ENCODE data around the gene GNG14. TPM values are rescaled to one million over a fixed set of nuclear protein-coding genes. Genes with fewer than 3 reads are reported as not detected.
A peak's percentile ranks its signal among the peaks of the same experiment; 100 is the strongest.

Gene GNG14
- total and polyA plus RNA-seq, 2 of the 13 experiments (the other 11 are each of a cell fraction or from before 2014, with no cell fraction given) = not detected

DNA sequence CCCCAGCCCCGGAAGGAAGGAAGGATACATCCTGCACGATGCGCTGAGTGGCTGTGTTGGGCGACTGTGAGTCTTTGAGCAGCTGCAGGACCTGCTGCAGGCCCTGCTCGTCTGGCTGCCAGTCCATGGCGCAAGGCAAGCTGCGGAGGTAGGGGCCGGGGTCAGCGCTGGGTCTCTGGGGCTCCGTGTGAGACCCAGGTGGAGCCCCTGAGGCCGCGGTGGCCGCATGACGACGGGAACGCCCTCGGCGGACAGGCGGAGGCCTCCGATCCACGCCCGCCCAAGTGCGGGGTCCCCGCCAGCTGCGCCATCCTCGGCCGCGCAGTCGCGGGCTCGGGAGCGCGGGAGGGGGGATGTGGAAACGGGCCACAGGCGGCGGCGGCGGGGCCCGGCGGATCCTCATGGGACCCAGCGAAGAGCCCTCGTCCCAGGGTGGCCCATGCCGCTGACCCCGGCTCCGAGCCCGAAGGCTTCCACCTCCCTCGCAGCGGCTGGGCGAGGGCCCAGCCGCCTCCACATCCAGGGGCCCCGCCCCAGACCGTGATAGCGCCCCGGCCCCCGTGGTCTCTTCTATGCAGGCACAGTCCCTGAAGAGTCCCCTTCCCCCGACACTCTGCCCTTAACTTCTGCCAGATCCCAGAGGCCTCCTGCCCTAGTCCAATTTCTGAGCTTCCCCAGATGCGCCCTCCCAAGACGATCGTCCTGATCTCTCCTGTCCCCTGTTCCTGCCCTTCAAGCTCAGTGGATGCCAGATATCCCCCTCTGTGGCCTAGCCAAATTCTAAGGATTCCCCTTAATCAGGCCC is 33.3 kb downstream of the GNG14 start (continued):
- TF ChIP-seq, protein P1, sequence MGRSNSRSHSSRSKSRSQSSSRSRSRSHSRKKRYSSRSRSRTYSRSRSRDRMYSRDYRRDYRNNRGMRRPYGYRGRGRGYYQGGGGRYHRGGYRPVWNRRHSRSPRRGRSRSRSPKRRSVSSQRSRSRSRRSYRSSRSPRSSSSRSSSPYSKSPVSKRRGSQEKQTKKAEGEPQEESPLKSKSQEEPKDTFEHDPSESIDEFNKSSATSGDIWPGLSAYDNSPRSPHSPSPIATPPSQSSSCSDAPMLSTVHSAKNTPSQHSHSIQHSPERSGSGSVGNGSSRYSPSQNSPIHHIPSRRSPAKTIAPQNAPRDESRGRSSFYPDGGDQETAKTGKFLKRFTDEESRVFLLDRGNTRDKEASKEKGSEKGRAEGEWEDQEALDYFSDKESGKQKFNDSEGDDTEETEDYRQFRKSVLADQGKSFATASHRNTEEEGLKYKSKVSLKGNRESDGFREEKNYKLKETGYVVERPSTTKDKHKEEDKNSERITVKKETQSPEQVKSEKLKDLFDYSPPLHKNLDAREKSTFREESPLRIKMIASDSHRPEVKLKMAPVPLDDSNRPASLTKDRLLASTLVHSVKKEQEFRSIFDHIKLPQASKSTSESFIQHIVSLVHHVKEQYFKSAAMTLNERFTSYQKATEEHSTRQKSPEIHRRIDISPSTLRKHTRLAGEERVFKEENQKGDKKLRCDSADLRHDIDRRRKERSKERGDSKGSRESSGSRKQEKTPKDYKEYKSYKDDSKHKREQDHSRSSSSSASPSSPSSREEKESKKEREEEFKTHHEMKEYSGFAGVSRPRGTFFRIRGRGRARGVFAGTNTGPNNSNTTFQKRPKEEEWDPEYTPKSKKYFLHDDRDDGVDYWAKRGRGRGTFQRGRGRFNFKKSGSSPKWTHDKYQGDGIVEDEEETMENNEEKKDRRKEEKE (IDR thresholded peaks at IDR 0.05) = no peak
- no peak for TF ChIP-seq CBX2 (IDR thresholded peaks at IDR 0.05; ENCODE audit: low read depth, low read length)
- no peak for TF ChIP-seq CBX2 (CRISPR knock-in tag; IDR thresholded peaks at IDR 0.05; ENCODE audit: low read depth)
- TF ChIP-seq, protein P2, sequence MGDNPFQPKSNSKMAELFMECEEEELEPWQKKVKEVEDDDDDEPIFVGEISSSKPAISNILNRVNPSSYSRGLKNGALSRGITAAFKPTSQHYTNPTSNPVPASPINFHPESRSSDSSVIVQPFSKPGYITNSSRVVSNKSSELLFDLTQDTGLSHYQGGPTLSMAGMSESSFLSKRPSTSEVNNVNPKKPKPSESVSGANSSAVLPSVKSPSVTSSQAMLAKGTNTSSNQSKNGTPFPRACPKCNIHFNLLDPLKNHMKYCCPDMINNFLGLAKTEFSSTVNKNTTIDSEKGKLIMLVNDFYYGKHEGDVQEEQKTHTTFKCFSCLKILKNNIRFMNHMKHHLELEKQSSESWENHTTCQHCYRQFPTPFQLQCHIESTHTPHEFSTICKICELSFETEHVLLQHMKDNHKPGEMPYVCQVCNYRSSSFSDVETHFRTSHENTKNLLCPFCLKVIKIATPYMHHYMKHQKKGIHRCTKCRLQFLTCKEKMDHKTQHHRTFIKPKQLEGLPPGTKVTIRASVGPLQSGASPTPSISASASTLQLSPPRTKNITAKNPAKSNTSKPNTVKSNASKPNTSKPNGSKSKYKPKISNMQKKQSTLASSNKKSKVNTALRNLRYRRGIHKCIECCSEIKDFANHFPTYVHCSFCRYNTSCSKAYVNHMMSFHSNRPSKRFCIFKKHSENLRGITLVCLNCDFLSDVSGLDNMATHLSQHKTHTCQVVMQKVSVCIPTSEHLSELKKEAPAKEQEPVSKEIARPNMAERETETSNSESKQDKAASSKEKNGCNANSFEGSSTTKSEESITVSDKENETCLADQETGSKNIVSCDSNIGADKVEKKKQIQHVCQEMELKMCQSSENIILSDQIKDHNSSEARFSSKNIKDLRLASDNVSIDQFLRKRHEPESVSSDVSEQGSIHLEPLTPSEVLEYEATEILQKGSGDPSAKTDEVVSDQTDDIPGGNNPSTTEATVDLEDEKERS (CRISPR knock-in tag; IDR thresholded peaks at IDR 0.05) = 0 out of 2 replicates have a peak, but pooled peaks have one; percentile 35
- TF ChIP-seq, protein P3, sequence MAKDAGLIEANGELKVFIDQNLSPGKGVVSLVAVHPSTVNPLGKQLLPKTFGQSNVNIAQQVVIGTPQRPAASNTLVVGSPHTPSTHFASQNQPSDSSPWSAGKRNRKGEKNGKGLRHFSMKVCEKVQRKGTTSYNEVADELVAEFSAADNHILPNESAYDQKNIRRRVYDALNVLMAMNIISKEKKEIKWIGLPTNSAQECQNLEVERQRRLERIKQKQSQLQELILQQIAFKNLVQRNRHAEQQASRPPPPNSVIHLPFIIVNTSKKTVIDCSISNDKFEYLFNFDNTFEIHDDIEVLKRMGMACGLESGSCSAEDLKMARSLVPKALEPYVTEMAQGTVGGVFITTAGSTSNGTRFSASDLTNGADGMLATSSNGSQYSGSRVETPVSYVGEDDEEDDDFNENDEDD (CRISPR knock-in tag; IDR thresholded peaks at IDR 0.05; ENCODE audit: borderline replicate concordance) = 0 out of 2 replicates have a peak, but pooled peaks have one; percentile 13
- TF ChIP-seq, protein P4, sequence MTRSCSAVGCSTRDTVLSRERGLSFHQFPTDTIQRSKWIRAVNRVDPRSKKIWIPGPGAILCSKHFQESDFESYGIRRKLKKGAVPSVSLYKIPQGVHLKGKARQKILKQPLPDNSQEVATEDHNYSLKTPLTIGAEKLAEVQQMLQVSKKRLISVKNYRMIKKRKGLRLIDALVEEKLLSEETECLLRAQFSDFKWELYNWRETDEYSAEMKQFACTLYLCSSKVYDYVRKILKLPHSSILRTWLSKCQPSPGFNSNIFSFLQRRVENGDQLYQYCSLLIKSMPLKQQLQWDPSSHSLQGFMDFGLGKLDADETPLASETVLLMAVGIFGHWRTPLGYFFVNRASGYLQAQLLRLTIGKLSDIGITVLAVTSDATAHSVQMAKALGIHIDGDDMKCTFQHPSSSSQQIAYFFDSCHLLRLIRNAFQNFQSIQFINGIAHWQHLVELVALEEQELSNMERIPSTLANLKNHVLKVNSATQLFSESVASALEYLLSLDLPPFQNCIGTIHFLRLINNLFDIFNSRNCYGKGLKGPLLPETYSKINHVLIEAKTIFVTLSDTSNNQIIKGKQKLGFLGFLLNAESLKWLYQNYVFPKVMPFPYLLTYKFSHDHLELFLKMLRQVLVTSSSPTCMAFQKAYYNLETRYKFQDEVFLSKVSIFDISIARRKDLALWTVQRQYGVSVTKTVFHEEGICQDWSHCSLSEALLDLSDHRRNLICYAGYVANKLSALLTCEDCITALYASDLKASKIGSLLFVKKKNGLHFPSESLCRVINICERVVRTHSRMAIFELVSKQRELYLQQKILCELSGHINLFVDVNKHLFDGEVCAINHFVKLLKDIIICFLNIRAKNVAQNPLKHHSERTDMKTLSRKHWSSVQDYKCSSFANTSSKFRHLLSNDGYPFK (CRISPR knock-in tag; IDR thresholded peaks at IDR 0.05; ENCODE audit: borderline replicate concordance) = peak; percentile 3; the same call in 1 of the 2 replicates
- 0 out of 2 replicates have a peak, but pooled peaks have one; percentile 40 for TF ChIP-seq ZNF563 (CRISPR knock-in tag; IDR thresholded peaks at IDR 0.05)
- no peak for TF ChIP-seq ZFYVE20 (CRISPR knock-in tag; IDR thresholded peaks at IDR 0.05; ENCODE audit: borderline replicate concordance, low read depth)
- peak; percentile 41; the same call in 1 of the 2 replicates for TF ChIP-seq AKAP8 (CRISPR knock-in tag; IDR thresholded peaks at IDR 0.05)
- TF ChIP-seq ZNF607 (CRISPR knock-in tag; IDR thresholded peaks at IDR 0.05; ENCODE audit: borderline replicate concordance) = 0 out of 2 replicates have a peak, but pooled peaks have one; percentile 61
- TF ChIP-seq RAD21 (CRISPR knock-in tag; IDR thresholded peaks at IDR 0.05) = 0 out of 2 replicates have a peak, but pooled peaks have one; percentile 11
- no peak for TF ChIP-seq ZSCAN25 (CRISPR knock-in tag; IDR thresholded peaks at IDR 0.05)
- 0 out of 2 replicates have a peak, but pooled peaks have one; percentile 26 for TF ChIP-seq ZNF792 (CRISPR knock-in tag; IDR thresholded peaks at IDR 0.05)
- no peak for TF ChIP-seq U2AF2 (IDR thresholded peaks at IDR 0.05; ENCODE audit: low read depth, low read length)
- TF ChIP-seq, protein P5, sequence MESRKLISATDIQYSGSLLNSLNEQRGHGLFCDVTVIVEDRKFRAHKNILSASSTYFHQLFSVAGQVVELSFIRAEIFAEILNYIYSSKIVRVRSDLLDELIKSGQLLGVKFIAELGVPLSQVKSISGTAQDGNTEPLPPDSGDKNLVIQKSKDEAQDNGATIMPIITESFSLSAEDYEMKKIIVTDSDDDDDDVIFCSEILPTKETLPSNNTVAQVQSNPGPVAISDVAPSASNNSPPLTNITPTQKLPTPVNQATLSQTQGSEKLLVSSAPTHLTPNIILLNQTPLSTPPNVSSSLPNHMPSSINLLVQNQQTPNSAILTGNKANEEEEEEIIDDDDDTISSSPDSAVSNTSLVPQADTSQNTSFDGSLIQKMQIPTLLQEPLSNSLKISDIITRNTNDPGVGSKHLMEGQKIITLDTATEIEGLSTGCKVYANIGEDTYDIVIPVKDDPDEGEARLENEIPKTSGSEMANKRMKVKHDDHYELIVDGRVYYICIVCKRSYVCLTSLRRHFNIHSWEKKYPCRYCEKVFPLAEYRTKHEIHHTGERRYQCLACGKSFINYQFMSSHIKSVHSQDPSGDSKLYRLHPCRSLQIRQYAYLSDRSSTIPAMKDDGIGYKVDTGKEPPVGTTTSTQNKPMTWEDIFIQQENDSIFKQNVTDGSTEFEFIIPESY (CRISPR knock-in tag; IDR thresholded peaks at IDR 0.05) = 0 out of 2 replicates have a peak, but pooled peaks have one; percentile 25
- TF ChIP-seq TMF1 (CRISPR knock-in tag; IDR thresholded peaks at IDR 0.05; ENCODE audit: low read depth) = no peak
